Measurements from ENCODE around the gene MPND. TPM values are rescaled to one million over a fixed set of nuclear protein-coding genes. Genes with fewer than 3 reads are reported as not detected.

MPND gene
- polyA plus RNA-seq, 1 donor, result 16.5 TPM

- no peaks in the 10 kb centered on the region for H3K36me3 ChIP-seq (ENCODE audit: control insufficient read depth, insufficient read depth, low read length)
- no peaks in the 10 kb centered on the region for H3K4me1 ChIP-seq (ENCODE audit: control insufficient read depth, insufficient read depth, low read length)
- no CpG with 5 or more reads among the region's 2 CpGs for WGBS (ENCODE audit: insufficient coverage, low lambda C conversion rate)
- DNase-seq, result no peak
- H3K27ac ChIP-seq (ENCODE audit: low read length), result no peak overlapping the region
- no peaks in the 10 kb centered on the region for H3K27me3 ChIP-seq (ENCODE audit: control insufficient read depth, insufficient read depth, low read length)
- peaks cover 8% of the 10 kb centered on the region for H3K9me3 ChIP-seq (ENCODE audit: control insufficient read depth, low read depth, low read length)
- H3K4me3 ChIP-seq (ENCODE audit: low read length), result no peak overlapping the region
These were observed 24.2 kb upstream of the MPND start for GRCh38 chr19:4319067-4319718.

- Histone ChIP-seq H3K4me3 (ENCODE audit: low read length) (no peak overlapping the region), H3K27ac (ENCODE audit: low read length) (no peak overlapping the region)
- no CpG with 5 or more reads among the region's 2 CpGs for WGBS (ENCODE audit: insufficient coverage, low lambda C conversion rate)
These were observed 22.9 kb upstream of the MPND start for GRCh38 chr19:4320419-4320818.

GRCh38 chr19:4322942-4323665, 20.3 kb upstream of the MPND start:
- H3K4me1 ChIP-seq (ENCODE audit: control insufficient read depth, insufficient read depth, low read length), result peaks cover 14% of the 10 kb centered on the region
- no peak overlapping the region for H3K27ac ChIP-seq (ENCODE audit: low read length)
- peaks cover 10% of the 10 kb centered on the region for H3K27me3 ChIP-seq (ENCODE audit: control insufficient read depth, insufficient read depth, low read length)
- peaks cover 14% of the 10 kb centered on the region for H3K9me3 ChIP-seq (ENCODE audit: control insufficient read depth, low read depth, low read length)
- DNase-seq, result no peak
- H3K4me3 ChIP-seq (ENCODE audit: low read length), result no peak overlapping the region
- no CpG with 5 or more reads among the region's 37 CpGs for WGBS (ENCODE audit: insufficient coverage, low lambda C conversion rate)
- H3K36me3 ChIP-seq (ENCODE audit: control insufficient read depth, insufficient read depth, low read length), result no peaks in the 10 kb centered on the region

More at GRCh38 chr19:4320419-4320818, 22.9 kb upstream of the MPND start:
- H3K36me3 ChIP-seq (ENCODE audit: control insufficient read depth, insufficient read depth, low read length), result no peaks in the 10 kb centered on the region
- no peak for DNase-seq
- H3K4me1 ChIP-seq (ENCODE audit: control insufficient read depth, insufficient read depth, low read length), result no peaks in the 10 kb centered on the region
- no peaks in the 10 kb centered on the region for H3K27me3 ChIP-seq (ENCODE audit: control insufficient read depth, insufficient read depth, low read length)
- peaks cover 8% of the 10 kb centered on the region for H3K9me3 ChIP-seq (ENCODE audit: control insufficient read depth, low read depth, low read length)

- Histone ChIP-seq H3K4me1 (ENCODE audit: control insufficient read depth, insufficient read depth, low read length) (peaks cover 15% of the 10 kb centered on the region), H3K36me3 (ENCODE audit: control insufficient read depth, insufficient read depth, low read length) (no peaks in the 10 kb centered on the region), H3K27ac (ENCODE audit: low read length) (no peak overlapping the region), H3K27me3 (ENCODE audit: control insufficient read depth, insufficient read depth, low read length) (peaks cover 10% of the 10 kb centered on the region), H3K4me3 (ENCODE audit: low read length) (no peak overlapping the region), H3K9me3 (ENCODE audit: control insufficient read depth, low read depth, low read length) (peaks cover 17% of the 10 kb centered on the region)
- WGBS (ENCODE audit: insufficient coverage, low lambda C conversion rate), result no CpG with 5 or more reads among the region's 9 CpGs
- no peak for DNase-seq
These were observed 19.7 kb upstream of the MPND start for GRCh38 chr19:4323692-4324091.

- Histone ChIP-seq H3K27ac (ENCODE audit: low read length) (no peak overlapping the region), H3K36me3 (ENCODE audit: control insufficient read depth, insufficient read depth, low read length) (no peaks in the 10 kb centered on the region), H3K27me3 (ENCODE audit: control insufficient read depth, insufficient read depth, low read length) (peaks cover 10% of the 10 kb centered on the region), H3K4me3 (ENCODE audit: low read length) (no peak overlapping the region), H3K4me1 (ENCODE audit: control insufficient read depth, insufficient read depth, low read length) (peaks cover 17% of the 10 kb centered on the region), H3K9me3 (ENCODE audit: control insufficient read depth, low read depth, low read length) (peaks cover 18% of the 10 kb centered on the region)
- DNase-seq, result no peak
- no CpG with 5 or more reads among the region's 12 CpGs for WGBS (ENCODE audit: insufficient coverage, low lambda C conversion rate)
These were observed 19.1 kb upstream of the MPND start for GRCh38 chr19:4324228-4324627.

- H3K36me3 ChIP-seq (ENCODE audit: control insufficient read depth, insufficient read depth, low read length), result no peaks in the 10 kb centered on the region
- WGBS (ENCODE audit: insufficient coverage, low lambda C conversion rate), result no CpG with 5 or more reads among the region's 13 CpGs
- no peak overlapping the region for H3K27ac ChIP-seq (ENCODE audit: low read length)
- no peak for DNase-seq
- H3K4me3 ChIP-seq (ENCODE audit: low read length), result no peak overlapping the region
- peaks cover 10% of the 10 kb centered on the region for H3K27me3 ChIP-seq (ENCODE audit: control insufficient read depth, insufficient read depth, low read length)
- peaks cover 20% of the 10 kb centered on the region for H3K4me1 ChIP-seq (ENCODE audit: control insufficient read depth, insufficient read depth, low read length)
- H3K9me3 ChIP-seq (ENCODE audit: control insufficient read depth, low read depth, low read length), result peaks cover 17% of the 10 kb centered on the region
These were observed 17.0 kb upstream of the MPND start for GRCh38 chr19:4326215-4326836.

GRCh38 chr19:4326837-4327251, 16.5 kb upstream of the MPND start:
- DNase-seq, result no peak
- no peak overlapping the region for H3K27ac ChIP-seq (ENCODE audit: low read length)
- H3K4me3 ChIP-seq (ENCODE audit: low read length), result no peak overlapping the region
- peaks cover 17% of the 10 kb centered on the region for H3K9me3 ChIP-seq (ENCODE audit: control insufficient read depth, low read depth, low read length)
- WGBS (ENCODE audit: insufficient coverage, low lambda C conversion rate), result no CpG with 5 or more reads among the region's 33 CpGs
- H3K27me3 ChIP-seq (ENCODE audit: control insufficient read depth, insufficient read depth, low read length), result peaks cover 10% of the 10 kb centered on the region
- H3K4me1 ChIP-seq (ENCODE audit: control insufficient read depth, insufficient read depth, low read length), result peaks cover 20% of the 10 kb centered on the region
- H3K36me3 ChIP-seq (ENCODE audit: control insufficient read depth, insufficient read depth, low read length), result no peaks in the 10 kb centered on the region

- H3K9me3 ChIP-seq (ENCODE audit: control insufficient read depth, low read depth, low read length), result peaks cover 17% of the 10 kb centered on the region
- peaks cover 10% of the 10 kb centered on the region for H3K27me3 ChIP-seq (ENCODE audit: control insufficient read depth, insufficient read depth, low read length)
- peak; percentile 90 to 91 for DNase-seq
- no CpG with 5 or more reads among the region's 30 CpGs for WGBS (ENCODE audit: insufficient coverage, low lambda C conversion rate)
- H3K36me3 ChIP-seq (ENCODE audit: control insufficient read depth, insufficient read depth, low read length), result no peaks in the 10 kb centered on the region
- H3K27ac ChIP-seq (ENCODE audit: low read length), result no peak overlapping the region
- H3K4me3 ChIP-seq (ENCODE audit: low read length), result peak overlapping the region; percentile 19
- H3K4me1 ChIP-seq (ENCODE audit: control insufficient read depth, insufficient read depth, low read length), result peaks cover 20% of the 10 kb centered on the region
These were observed 16.0 kb upstream of the MPND start for GRCh38 chr19:4327252-4327876.

- H3K4me3 ChIP-seq (ENCODE audit: low read length), result peak overlapping the region; percentile 19
- DNase-seq, result peak in 1 of 2 donors; percentile 39
These were observed 15.5 kb upstream of the MPND start for GRCh38 chr19:4327877-4328242.

GRCh38 chr19:4328243-4328990, 14.9 kb upstream of the MPND start:
- no CpG with 5 or more reads among the region's 49 CpGs for WGBS (ENCODE audit: insufficient coverage, low lambda C conversion rate)
- Histone ChIP-seq H3K36me3 (ENCODE audit: control insufficient read depth, insufficient read depth, low read length) (peaks cover under 1% of the 10 kb centered on the region), H3K9me3 (ENCODE audit: control insufficient read depth, low read depth, low read length) (peaks cover 14% of the 10 kb centered on the region), H3K4me3 (ENCODE audit: low read length) (peak overlapping the region; percentile 81), H3K4me1 (ENCODE audit: control insufficient read depth, insufficient read depth, low read length) (peaks cover 20% of the 10 kb centered on the region), H3K27ac (ENCODE audit: low read length) (peak overlapping the region; percentile 65), H3K27me3 (ENCODE audit: control insufficient read depth, insufficient read depth, low read length) (peaks cover 10% of the 10 kb centered on the region)
- peak; percentile 91 to 98 for DNase-seq

More at GRCh38 chr19:4327877-4328242, 15.5 kb upstream of the MPND start:
- Histone ChIP-seq H3K27me3 (ENCODE audit: control insufficient read depth, insufficient read depth, low read length) (peaks cover 10% of the 10 kb centered on the region), H3K36me3 (ENCODE audit: control insufficient read depth, insufficient read depth, low read length) (no peaks in the 10 kb centered on the region), H3K4me1 (ENCODE audit: control insufficient read depth, insufficient read depth, low read length) (peaks cover 20% of the 10 kb centered on the region), H3K27ac (ENCODE audit: low read length) (peak overlapping the region; percentile 17), H3K9me3 (ENCODE audit: control insufficient read depth, low read depth, low read length) (peaks cover 16% of the 10 kb centered on the region)
- no CpG with 5 or more reads among the region's 13 CpGs for WGBS (ENCODE audit: insufficient coverage, low lambda C conversion rate)
